ENCODE results near the gene CHST11.

The CHST11 gene

DNA sequence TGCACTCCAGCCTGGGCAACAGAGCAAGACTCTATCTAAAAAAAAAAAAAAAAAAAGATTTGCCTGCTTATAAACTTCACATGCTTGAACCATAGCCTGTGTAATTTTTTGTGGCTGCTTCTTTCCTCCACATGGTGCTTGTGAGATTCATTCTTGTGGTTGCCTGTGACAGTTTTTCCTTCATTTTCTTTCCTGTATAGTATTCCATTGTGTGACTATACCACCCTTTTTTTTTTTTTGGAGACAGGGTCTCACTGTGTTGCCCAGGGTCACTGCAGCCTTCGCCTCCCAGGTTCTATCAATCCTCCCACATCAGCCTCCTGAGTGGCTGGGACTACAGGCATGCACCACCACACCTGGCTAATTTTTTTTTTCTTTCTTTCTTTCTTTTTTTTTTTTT, 22.6 kb upstream of the CHST11 start:
- no peak for DNase-seq

DNA sequence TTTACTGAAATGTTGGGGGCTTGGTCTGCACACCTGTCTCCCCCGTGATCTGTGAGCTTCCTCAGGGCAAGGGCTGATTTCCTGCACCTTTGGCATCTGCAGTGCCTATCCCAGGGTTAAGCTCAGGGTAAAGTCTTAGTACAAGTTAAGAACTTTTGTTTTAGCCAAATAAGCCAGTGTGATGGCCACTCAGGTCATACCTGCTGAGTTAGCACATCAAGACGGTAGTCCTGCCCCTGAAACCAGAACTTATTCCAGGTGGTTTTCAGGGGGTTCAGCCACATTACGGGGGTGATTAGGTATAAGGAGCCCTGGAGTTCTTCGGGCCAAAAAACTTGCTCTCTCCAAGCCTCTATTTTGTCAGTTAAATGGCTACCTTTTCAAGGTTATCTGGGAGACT, 21.6 kb upstream of the CHST11 start:
- DNase-seq: no peak

DNA sequence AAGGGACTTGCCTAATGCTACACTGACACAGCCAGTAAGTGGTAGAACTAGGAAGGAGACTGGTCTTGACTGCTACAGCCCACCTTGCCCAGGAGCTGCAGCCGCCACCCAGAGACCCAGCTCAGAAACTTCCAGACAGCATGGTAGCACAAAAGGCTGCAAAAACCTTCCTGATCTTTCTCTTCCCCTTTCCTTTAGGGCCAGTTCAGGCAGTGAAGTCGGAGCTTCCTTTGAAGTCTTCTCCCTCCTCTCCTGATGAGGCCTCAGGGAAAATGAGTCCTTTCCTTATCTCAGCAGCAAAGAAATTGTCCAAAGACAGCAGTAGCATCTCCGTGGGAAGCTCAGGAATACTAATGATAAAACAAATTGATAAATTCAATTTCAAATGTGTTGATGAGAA, 21.0 kb upstream of the CHST11 start:
- DNase-seq: no peak

DNA sequence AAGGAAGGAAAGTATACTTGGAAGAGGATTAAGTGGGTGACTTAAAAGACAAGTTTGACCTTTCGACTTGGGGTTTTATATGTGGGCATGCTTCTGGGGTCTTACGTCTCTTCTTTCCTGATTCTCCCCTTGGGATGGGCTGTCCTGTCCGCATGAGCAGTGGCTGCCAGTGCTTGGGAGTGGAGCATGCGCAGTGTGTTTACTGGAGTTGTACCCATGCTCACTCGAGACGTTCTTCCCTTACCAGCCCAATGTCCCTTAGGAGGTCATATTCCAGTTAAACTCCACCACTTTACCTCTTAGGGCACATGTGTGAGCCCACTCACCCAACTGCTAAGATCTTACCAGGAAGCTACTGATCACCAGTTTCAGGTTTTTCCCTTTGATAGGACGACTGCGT, 20.0 kb upstream of the CHST11 start:
- DNase-seq: no peak

DNA sequence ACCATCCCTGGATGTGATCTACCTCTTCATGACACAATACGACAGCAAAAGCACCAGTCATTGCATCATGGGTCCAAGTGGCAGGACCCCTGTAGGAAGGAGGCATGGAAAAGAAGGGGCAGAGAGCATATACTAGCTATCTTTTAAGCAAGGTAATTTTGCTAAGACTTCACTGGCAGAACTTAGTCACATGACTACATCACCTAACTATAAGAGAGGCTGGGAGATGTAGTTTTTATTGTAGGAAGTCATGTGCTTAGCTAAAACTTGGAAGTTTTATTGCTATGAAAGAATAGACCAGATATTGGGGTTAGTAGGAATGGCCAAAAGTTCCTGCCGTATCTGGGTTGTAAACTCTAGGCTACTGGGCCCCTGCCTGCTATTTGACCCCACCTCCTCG, 18.6 kb upstream of the CHST11 start:
- no peak for DNase-seq

DNA sequence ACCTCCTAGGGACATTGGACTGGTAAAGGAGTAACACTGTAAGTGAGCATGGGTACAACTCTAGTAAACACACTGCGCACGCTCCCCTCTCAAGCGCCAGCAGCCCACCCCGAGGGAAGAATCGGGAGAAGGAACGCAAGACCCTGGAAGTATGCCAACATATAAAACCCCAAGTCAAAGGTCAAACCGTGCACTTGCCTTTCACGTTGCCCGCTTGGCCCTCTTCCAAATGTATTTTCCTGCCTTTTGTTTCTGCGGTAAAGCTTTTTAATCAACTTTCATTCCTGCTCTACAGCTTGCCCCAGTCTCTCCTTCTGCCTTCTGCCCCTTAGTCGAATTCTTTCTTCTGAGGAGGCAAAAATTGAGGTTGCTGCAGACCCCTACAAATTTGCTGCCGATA, 17.6 kb upstream of the CHST11 start:
- DNase-seq: no peak

DNA sequence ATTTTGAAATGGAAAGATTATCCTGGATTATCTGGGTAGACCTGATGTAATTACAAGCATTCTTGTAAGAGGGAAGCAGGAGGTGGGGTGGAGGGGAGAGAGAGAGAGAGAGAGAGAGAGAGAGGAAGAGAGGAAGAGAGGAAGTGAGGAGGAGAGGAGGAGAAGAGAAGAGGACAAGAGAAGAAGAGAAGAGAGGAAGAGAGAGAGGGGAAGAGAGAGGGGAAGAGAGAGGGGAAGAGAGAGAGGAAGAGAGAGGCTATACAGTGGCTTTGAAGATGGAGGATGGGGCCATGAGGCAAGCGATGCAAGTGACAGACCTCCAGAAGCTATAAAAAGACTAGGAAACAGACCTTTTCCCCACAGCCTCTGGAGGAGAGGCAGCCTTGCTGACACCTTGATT, 13.7 kb upstream of the CHST11 start:
- DNase-seq: no peak

DNA sequence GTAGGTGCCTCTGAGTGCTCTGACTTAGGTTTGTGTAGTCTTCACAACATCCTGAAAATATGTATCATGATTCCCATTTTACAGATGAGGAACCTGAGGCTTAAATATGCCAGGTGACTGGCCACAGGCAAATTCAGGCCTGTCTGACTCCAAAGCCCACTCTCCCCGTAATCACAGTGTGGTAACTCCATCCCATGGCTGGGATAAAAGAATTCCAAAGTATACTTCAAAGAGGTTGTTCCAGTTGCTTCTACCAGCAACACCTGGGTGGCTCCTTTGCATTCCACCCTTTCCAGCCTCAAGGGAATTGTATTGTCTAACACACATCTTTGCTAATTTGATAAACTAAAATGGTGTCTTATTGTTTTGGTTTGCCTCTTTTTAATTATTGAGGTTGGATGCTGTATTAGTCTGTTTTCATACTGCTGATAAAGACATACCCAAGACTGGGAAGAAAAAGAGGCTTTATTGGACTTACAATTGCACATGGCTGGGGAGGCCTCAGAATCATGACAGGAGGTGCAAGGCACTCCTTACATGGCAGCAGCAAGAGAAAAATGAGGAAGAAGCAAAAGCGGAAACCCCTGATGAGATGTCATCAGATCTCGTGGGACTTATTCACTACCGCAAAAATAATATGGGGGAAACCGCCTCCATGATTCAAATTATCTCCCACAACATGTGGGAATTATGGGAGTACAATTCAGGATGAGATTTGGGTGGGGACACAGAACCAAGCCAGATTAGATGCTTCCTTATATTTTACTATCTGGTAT, 9.9 kb upstream of the CHST11 start:
- no peak for DNase-seq

DNA sequence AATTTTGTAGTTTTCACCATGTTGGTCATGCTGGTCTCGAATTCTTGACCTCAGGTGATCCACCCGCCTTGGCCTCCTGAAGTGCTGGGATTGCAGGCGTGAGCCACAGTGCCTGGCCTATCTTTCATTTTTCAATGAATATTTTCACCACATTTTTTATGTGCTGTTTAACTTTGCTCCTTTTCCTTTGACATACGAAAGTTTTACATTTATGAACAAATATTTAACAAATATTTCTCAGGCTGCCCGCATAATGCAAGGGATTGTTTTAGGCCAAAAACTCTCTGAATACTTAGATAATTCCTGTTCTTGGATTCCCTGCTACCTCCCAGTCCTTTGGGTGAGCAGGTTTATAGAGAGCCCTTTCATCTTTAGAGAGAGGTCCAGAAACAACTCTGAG, 8.7 kb upstream of the CHST11 start:
- DNase-seq: no peak

DNA sequence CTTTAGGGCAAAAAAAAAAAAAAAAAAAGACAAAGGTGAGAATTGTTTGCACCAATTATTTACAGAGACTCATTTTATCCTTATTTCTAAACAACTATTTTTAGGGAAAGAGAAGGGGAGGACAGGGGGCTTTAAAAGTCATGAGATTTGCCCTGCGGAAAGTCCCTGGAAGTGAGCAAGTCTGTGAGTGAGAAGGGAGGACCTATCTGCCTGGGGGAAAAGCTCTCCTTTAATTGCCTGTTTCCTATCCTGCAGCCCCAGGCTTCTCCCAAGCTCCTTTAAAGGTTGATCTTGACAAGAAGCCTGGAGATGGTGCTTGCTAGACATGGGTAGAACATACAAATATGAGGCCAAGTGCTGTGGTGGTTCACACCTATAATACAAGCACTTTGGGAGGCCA, 8.3 kb upstream of the CHST11 start:
- DNase-seq: no peak

DNA sequence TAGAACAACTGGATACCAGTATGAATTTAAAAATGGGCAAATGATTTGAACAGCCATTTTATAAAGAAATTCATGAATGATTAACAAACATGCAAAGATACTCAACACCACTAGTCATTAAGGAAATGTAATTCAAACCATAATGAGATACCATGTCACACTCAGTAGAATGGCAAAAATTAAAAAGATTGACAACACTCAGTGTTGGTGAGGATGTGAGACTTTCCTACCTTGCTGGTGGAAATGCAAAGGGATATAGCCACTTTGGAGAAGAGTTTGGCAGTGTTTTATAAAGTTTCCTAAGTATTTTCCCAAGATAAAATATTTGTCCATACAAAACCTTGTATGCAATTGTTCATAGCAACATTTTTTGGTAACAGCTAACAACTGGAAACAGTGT, 6.0 kb upstream of the CHST11 start:
- no peak for DNase-seq

DNA sequence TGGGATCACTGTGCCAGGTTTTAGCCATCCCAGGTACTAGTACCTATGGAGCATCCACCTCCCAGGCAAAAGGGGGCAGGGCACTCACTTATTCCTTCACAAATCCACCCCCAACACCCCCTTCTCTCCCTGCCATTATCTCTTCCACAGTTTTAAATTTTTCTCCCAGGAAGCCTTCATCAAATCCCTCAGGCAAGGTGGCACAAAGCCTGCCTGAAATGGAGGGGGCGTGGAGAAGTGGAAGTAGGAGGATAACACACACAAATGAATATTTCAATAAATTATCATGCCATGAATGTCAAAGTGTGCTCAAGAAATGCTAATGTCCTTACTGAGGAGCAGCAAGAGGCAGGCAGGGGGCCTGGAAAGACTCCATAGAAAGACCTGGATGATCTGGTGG, 4.7 kb upstream of the CHST11 start:
- no peak for DNase-seq

DNA sequence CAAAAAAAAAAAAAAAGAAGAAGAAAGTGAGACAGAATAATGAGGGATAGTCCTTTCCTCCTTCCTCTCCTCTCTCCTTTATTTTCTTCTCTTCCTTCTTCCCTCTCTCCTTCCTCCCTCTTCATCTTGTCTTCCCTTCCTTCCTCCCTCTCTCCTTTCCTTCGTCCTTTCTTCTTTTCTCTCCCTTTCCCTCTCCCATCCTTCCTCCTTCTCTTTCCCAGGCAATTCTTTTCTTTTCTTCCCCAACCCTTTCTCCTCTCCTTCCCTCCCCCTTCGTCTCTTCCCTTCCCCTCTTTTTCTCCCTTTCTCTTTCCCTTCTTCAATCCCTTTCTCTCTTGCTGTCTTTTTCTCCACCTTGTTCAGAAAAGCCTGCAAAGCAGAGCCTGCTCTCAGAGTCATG, 3.6 kb upstream of the CHST11 start:
- DNase-seq: no peak

DNA sequence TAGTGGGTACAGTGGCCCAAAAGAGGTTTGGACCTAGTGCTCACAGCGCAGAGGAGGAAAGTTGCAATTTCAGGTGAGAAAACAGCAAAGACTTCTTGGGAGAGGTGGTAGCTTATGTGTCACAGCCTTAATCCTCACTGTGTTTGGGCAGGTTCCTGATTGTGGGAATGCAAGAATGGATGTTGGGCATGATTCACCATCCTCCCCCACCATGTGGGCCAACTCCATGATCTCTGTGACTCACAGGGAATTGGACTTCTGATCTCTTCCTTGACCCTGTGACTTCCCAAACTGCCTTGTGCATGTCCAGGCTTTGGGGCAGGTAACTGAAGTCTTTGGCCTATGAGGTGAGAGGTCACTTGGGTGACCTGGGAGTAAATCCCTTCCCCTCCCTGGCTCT, 1.8 kb upstream of the CHST11 start:
- DNase-seq: no peak

DNA sequence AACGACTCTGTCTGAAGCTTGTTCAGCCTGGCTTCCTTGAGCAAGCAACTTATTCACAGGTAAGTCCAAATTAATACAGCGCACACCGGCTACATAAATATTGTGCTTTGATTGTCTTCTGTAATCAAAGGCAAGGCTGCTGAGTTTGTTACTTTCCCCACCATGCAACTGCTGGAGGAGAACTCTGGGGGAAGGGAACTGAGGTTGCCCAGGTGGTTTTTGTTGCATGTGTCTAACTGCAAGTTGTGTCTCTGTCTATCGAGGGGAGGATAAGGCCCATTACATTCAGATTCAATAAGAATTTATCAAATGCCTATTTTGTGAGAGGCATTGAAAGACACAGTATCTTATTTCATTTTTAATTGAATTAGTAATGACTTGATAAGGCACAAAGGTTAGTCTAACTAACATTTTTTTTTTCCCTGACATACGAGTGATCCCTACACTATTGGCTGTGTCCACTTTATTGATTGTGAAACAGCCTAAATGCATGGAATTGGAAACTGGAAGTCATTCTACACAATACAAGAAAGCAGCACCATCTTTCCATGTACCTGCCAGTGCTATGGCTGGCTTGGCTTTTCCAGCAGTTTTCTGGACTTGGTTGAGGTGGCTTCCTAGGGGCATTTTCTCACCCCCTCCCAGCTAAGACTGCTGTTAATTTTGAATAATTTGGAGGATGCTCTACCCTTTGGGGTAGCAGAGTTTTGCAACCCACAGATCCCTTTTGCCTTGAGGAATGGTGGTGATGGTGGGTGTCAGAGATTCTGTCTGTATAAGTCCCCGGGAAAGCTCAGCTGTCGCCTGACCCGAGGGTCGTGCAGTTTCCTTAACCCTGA, 951 bp upstream of the CHST11 start:
- DNase-seq: peak; percentile 32

DNA sequence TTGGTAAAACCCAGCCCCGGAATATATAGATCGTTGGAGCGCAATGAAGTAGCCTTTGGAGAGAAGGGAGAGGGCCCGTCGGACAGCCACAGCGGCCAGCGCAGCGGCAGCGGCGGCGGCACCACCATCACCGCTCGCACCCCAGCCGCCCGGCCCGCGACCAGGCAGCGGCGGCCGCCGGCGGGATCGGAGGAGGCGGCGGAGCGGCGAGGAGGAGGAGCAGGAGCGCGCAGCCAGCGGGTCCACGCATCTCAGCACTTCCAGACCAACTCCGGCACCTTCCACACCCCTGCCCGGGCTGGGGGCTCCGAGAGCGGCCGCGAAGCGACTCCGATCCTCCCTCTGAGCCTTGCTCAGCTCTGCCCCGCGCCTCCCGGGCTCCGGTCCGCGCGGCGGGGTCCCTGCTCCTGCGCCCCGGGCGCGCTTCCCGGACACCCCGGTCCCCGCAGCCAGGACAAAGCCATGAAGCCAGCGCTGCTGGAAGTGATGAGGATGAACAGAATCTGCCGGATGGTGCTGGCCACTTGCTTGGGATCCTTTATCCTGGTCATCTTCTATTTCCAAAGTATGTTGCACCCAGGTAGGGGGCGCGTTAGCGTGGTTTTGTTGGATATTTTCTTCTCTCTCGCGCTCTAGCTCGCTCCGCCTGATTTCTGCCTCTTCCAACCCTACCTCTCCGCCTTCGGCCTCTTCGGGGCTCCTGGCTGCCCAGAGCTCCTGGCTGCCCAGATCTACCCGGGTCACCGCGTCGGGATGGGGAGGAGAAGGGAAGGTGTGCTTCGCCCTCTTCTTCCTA, 400 bp downstream of the CHST11 start:
- peak; percentile 47 for DNase-seq

DNA sequence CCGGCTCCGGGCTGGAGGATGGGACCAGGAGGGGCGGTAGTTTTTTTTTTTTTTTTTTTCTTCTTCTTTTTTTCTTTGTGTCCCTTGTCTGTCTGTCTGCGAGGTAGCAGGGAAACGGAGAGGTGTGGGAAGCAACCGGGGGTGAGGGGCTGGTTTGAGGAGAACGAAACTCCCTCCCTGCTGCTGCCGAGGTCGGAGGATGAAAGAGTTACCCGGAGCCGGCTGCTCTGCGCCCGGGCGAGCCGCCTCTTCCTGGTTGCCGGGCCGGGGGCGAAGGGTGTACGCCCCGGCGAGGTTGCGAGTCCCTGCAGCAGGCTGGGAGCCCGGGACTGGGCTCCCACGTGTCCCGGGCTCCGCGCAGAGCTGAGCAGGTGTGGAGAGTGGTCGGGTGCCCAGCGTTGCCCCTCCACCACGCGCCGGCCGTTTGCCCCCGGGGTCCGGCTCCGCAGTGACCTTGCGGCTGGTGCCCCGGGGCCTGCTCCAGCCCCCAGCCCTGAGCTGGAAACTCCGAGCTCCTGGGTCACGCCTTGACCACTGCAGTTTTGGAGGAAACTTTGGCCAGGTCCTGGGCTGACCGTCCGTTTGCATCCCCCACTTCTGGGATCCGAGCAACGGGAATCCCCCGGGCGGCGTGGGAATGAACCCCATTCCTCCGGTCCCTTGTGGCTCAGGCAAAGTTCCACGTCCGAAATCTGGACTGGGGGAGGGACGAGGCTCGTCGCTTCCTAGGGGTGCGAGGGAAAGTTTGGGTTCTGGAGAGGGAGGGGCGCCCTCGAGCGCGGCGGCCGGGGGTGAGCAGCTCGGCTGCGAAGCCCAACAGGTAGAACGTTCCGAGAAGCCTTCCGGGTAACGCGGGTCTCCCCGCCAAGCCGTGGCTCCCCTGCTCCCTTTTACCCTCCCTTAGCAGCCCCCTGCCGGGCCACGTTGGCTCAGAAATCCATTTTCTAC, 1.3 kb downstream of the CHST11 start:
- peak; percentile 58 for DNase-seq

DNA sequence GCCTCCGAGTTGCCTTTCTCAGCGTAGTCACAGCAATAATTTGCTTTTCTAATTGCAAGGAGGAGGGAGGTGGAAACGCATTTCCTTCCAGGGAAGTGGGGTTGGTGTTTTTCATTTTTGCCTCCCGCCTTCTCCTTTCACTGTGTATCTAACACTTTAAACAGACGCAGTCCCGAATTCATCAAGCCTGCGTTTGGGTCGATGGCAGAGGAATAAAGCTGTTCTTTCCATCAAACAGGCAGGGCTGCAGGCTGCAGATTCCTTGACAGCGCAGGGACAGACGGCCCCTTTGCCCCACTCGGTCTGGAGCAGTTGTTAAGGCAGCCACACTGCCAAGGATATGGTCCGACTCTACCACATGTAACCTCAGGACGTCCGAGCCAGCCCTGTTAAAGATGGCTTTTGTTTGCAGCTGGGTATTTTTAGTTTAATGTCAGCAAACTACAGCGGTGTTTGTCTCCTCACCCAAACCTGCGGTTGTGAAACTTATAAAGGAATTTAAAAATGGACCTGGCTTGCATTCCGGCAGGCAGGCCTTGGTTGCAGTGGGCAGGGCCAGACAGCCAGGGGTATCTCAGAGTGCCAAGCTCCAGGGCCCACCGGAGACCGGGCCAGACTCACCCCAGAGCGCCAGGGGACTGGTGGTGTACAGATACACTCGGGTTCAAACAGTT, 2.1 kb downstream of the CHST11 start:
- peak; percentile 27 for DNase-seq

DNA sequence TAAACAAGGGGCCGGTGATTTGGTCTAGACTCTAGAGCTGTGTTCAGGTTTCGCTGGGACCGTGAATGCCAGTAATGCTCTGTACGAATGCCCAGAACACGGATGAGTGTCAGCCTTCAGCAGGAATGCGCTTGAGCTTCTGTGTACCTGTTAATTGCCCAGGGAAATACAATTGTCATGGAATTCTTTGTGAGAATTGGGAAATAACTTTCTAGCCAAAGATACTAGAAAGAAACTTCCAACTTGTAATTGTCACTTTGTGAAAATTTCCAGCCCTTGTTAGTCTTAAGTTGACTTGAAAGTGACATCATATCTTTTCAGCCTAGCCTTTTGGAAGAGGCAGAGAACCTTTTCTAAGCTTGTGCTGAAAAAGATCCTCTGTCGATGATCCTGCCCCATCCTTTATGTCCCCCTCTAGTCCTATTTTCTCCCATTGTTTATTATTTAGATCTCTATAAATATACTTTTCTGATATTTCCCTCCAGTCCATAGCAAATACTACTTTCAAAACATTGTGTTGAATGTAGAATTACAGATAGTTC, 2.7 kb downstream of the CHST11 start:
- peak; percentile 37 for DNase-seq

DNA sequence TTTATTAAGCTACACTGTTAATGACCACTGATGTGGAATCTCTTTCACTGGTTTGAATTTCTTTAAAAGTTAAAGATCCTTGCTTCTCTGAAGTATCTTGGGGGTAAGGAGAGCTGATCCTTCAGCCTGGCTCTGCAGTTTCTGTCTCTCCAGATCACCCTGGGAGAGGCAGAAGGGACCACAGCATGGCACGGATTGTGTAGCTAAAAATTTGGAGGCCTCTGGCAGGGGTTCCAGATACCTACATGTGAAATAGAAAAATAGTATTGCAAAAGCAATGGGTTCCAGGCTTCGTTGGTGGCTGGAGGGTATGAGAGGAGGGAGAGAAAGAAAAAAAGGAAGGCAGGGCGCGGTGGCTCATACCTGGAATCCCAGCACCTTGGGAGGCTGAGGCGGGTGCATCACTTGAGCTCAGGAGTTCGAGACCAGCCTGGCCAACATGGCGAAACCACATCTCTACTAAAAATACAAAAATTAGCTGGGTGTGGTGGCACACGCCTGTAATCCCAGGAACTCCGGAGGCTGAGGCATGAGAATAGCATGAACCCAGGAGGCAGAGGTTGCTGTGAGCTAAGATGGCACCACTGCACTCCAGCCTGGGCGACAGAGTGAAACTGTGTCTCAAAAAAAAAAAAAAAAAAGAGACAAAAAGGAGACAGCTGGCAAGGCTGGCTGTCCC, 3.4 kb downstream of the CHST11 start:
- no peak for DNase-seq

Measured in suppressor macrophage treated with lipopolysaccharide for 4 hours (primary cell).